H9 (cell line): ENCODE data around the gene SATB1. TPM values are rescaled to one million over a fixed set of nuclear protein-coding genes. Genes with fewer than 3 reads are reported as not detected.

Experiments used
- DNase-seq: peaks from one replicate; pipeline ENCODE4 v3.0.0-alpha.2; 2017
- H2AFZ ChIP-seq: one replicate; pipeline ENCODE4 v1.6.1; 2013; ENCODE audit warnings: mild to moderate bottlenecking, low read length, control low read depth, moderate library complexity
- H2AK5ac ChIP-seq: 2 replicates; pipeline ENCODE4 v1.6.1; 2013; ENCODE audit warnings: low read length, control low read depth, mixed read lengths; ENCODE audit not compliant: insufficient read length
- H2BK120ac ChIP-seq: one replicate; pipeline ENCODE4 v1.6.1; 2013; ENCODE audit warnings: low read depth, mild to moderate bottlenecking, low read length, control low read depth, inconsistent platforms; ENCODE audit not compliant: poor library complexity, severe bottlenecking
- H2BK12ac ChIP-seq: 2 replicates; pipeline ENCODE4 v1.6.1; 2013; ENCODE audit warnings: low read length, control low read depth, mixed read lengths, low read depth; ENCODE audit not compliant: insufficient read length
- H2BK15ac ChIP-seq: 2 replicates; pipeline ENCODE4 v1.6.1; 2013; ENCODE audit warnings: low read depth, low read length, control low read depth
- H2BK20ac ChIP-seq: one replicate; pipeline ENCODE4 v1.6.1; 2013; ENCODE audit warnings: low read depth, mild to moderate bottlenecking, low read length, control low read depth, inconsistent platforms; ENCODE audit not compliant: poor library complexity, severe bottlenecking
- H2BK5ac ChIP-seq: 2 replicates; pipeline ENCODE4 v1.6.1; 2013; ENCODE audit warnings: low read length, control low read depth, mixed read lengths; ENCODE audit not compliant: insufficient read length
- H3K14ac ChIP-seq: 2 replicates; pipeline ENCODE4 v1.6.1; 2013; ENCODE audit warnings: low read length, control low read depth; ENCODE audit not compliant: insufficient read depth
- H3K18ac ChIP-seq: 2 replicates; pipeline ENCODE4 v1.6.1; 2013; ENCODE audit warnings: low read depth, mild to moderate bottlenecking, mixed read lengths, low read length, control low read depth; ENCODE audit not compliant: insufficient read length
- H3K23ac ChIP-seq: 2 replicates; pipeline ENCODE4 v1.6.1; 2013; ENCODE audit warnings: low read length, control low read depth, mixed read lengths, low read depth; ENCODE audit not compliant: insufficient read length
- H3K23me2 ChIP-seq: 2 replicates; pipeline ENCODE4 v1.6.1; 2013; ENCODE audit warnings: low read depth, mild to moderate bottlenecking, mixed read lengths, low read length, control low read depth; ENCODE audit not compliant: insufficient read length, poor library complexity, severe bottlenecking
- H3K27ac ChIP-seq: 2 replicates; pipeline ENCODE4 v1.5.1; 2013; ENCODE audit warnings: low read length, control low read depth, mixed read lengths, low read depth; ENCODE audit not compliant: insufficient read length
- H3K27me3 ChIP-seq: 2 replicates; pipeline ENCODE4 v1.6.1; 2013; ENCODE audit warnings: low read length, control low read depth, inconsistent platforms; ENCODE audit not compliant: insufficient read depth
- H3K4ac ChIP-seq: 2 replicates; pipeline ENCODE4 v1.6.1; 2013; ENCODE audit warnings: low read depth, mild to moderate bottlenecking, control low read depth, inconsistent platforms, low read length, moderate library complexity
- H3K4me1 ChIP-seq: 2 replicates; pipeline ENCODE4 v1.6.1; 2013; ENCODE audit warnings: low read length, control low read depth, inconsistent platforms; ENCODE audit not compliant: insufficient read depth
- H3K4me2 ChIP-seq: 2 replicates; pipeline ENCODE4 v1.6.1; 2013; ENCODE audit warnings: low read length, control low read depth, mixed read lengths; ENCODE audit not compliant: insufficient read length, insufficient read depth
- H3K56ac ChIP-seq: 2 replicates; pipeline ENCODE4 v1.6.1; 2013; ENCODE audit warnings: low read depth, mild to moderate bottlenecking, mixed read lengths, low read length, control low read depth; ENCODE audit not compliant: insufficient read length
- H3K79me1 ChIP-seq: 2 replicates; pipeline ENCODE4 v1.6.1; 2013; ENCODE audit warnings: low read depth, mild to moderate bottlenecking, moderate library complexity, low read length, control low read depth, inconsistent platforms; ENCODE audit not compliant: insufficient read depth, poor library complexity, severe bottlenecking
- H3K79me2 ChIP-seq: 2 replicates; pipeline ENCODE4 v1.6.1; 2013; ENCODE audit warnings: low read length, control low read depth, inconsistent platforms; ENCODE audit not compliant: insufficient read depth
- H3K9ac ChIP-seq: 2 replicates; pipeline ENCODE4 v1.6.1; 2013; ENCODE audit warnings: low read length, control low read depth, mixed read lengths; ENCODE audit not compliant: insufficient read length; ENCODE audit errors: extremely low read depth
- H3K9me3 ChIP-seq: one replicate; pipeline ENCODE4 v1.6.1; 2013; ENCODE audit warnings: low read depth, low read length, inconsistent platforms; ENCODE audit not compliant: control insufficient read depth
- H3T11ph ChIP-seq: one replicate; pipeline ENCODE4 v1.6.1; 2013; ENCODE audit warnings: mild to moderate bottlenecking, low read length, control low read depth, inconsistent platforms
- H4K20me1 ChIP-seq: one replicate; pipeline ENCODE4 v1.6.1; 2013; ENCODE audit not compliant: control insufficient read depth, insufficient read length, insufficient read depth
- H4K5ac ChIP-seq: 2 replicates; pipeline ENCODE4 v1.6.1; 2013; ENCODE audit warnings: low read depth, mild to moderate bottlenecking, mixed read lengths, low read length, control low read depth; ENCODE audit not compliant: insufficient read length
- H4K8ac ChIP-seq: replicated peaks from 2 replicates; pipeline ENCODE4 v1.6.1; 2013; ENCODE audit warnings: low read length, control low read depth, mixed read lengths, low read depth; ENCODE audit not compliant: insufficient read length
- H4K91ac ChIP-seq: 2 replicates; pipeline ENCODE4 v1.6.1; 2013; ENCODE audit warnings: low read depth, mild to moderate bottlenecking, moderate library complexity, mixed read lengths, low read length, control low read depth; ENCODE audit not compliant: insufficient read length
- H3K27ac Mint-ChIP-seq, 3 experiments: 2 replicates in 2 of 3; 3 replicates in 1 of 3; pipeline ENCODE4 v1.8.0; 2020 to 2021; ENCODE audit warnings: mixed read lengths in 3 of 3, mild to moderate bottlenecking in 1 of 3, moderate library complexity in 1 of 3
- H3K27me3 Mint-ChIP-seq: 2 replicates; pipeline ENCODE4 v1.8.0; 2021; ENCODE audit warnings: low read depth, mild to moderate bottlenecking, moderate library complexity, mixed read lengths
- H3K36me3 Mint-ChIP-seq, 3 experiments: 2 replicates in 2 of 3; 3 replicates in 1 of 3; pipeline ENCODE4 v1.8.0; 2020 to 2021; ENCODE audit warnings: low read depth in 3 of 3, mixed read lengths in 3 of 3; ENCODE audit not compliant: insufficient read depth in 1 of 3
- H3K4me1 Mint-ChIP-seq, 2 experiments: 2 replicates each; pipeline ENCODE4 v1.8.0; 2020; ENCODE audit warnings: mixed read lengths in 2 of 2
- H3K4me3 Mint-ChIP-seq, 2 experiments: 2 replicates in 1 of 2; 3 replicates in 1 of 2; pipeline ENCODE4 v1.8.0; 2020 to 2021; ENCODE audit warnings: mild to moderate bottlenecking in 2 of 2, mixed read lengths in 2 of 2, moderate library complexity in 1 of 2
- H3K9me3 Mint-ChIP-seq, 2 experiments: 2 replicates in 1 of 2; 3 replicates in 1 of 2; pipeline ENCODE4 v1.8.0; 2020; ENCODE audit warnings: mild to moderate bottlenecking in 2 of 2, mixed read lengths in 2 of 2, moderate library complexity in 1 of 2
- CTCF ChIP-seq: fragments of 200-600 bp; sonication (generic); conservative IDR thresholded peaks from 3 replicates; pipeline ENCODE4 v1.8.0; 2021; ENCODE audit warnings: antibody characterized with exemption, mild to moderate bottlenecking
- WGBS: extraction: QIAGEN DNeasy Blood & Tissue Kit; methylation state at CpG from one replicate; pipeline ENCODE4 v1.1.7; 2013; ENCODE audit warnings: missing lambda C conversion rate, low lambda C conversion rate, mixed read lengths; ENCODE audit not compliant: insufficient read length; ENCODE audit errors: extremely low coverage; 5-methylcytosine and 5-hydroxymethylcytosine counted together
- total RNA-seq: library from RNA; stranded (reverse); gene quantifications from 2 replicates; pipeline ENCODE4 v1.2.1, GENCODE V29; 2021

The SATB1 gene
- total RNA-seq, 1 experiment from 2014 or later: 30.7 TPM

GRCh38 chr3:18403061-18403460 lies 22.1 kb downstream of the SATB1 start:
- Histone ChIP-seq H3K56ac (no peak overlapping the region), H3T11ph (no peak overlapping the region), H4K91ac (no peak overlapping the region), H3K4ac (no peak overlapping the region), H3K14ac (no peak overlapping the region), H3K4me2 (no peak overlapping the region), H3K18ac (no peak overlapping the region), H4K5ac (no peak overlapping the region), H3K23ac (no peak overlapping the region), H2AK5ac (no peak overlapping the region), H3K79me2 (no peaks in the 10 kb centered on the region), H3K23me2 (no peaks in the 10 kb centered on the region), H2BK5ac (no peak overlapping the region), H3K27ac (no peak overlapping the region), H4K8ac (no peak overlapping the region), H3K4me1 (no peaks in the 10 kb centered on the region), H3K9me3 (no peaks in the 10 kb centered on the region), H3K27me3 (no peaks in the 10 kb centered on the region), H2BK20ac (no peak overlapping the region), H2BK120ac (no peak overlapping the region), H2BK15ac (no peak overlapping the region), H4K20me1 (no peaks in the 10 kb centered on the region), H2BK12ac (no peak overlapping the region), H3K79me1 (no peaks in the 10 kb centered on the region), H2AFZ (no peak overlapping the region), H3K9ac (no peak overlapping the region)
- Mint-ChIP-seq H3K9me3 (no peaks in the 10 kb centered on the region), H3K27ac (no peak overlapping the region), H3K4me3 (no peak overlapping the region), H3K36me3 (no peaks in the 10 kb centered on the region; a peak in 1 of 7 replicates), H3K27me3 (no peaks in the 10 kb centered on the region), H3K4me1 (peaks cover 4 to 5% of the 10 kb centered on the region in 2 experiments; a peak in 3 of 4 replicates)
- no CpG with 5 or more reads among the region's 2 CpGs for WGBS
- no peak for DNase-seq
- no peak for TF ChIP-seq CTCF
